H9 (cell line): ENCODE results near the gene CCDC180. TPM values are rescaled to one million over a fixed set of nuclear protein-coding genes. Genes with fewer than 3 reads are reported as not detected.

ENCODE experiments used
- DNase-seq: peaks from one replicate; pipeline ENCODE4 v3.0.0-alpha.2; 2017
- H2AFZ ChIP-seq: one replicate; pipeline ENCODE4 v1.6.1; 2013; ENCODE audit warnings: mild to moderate bottlenecking, low read length, control low read depth, moderate library complexity
- H2AK5ac ChIP-seq: 2 replicates; pipeline ENCODE4 v1.6.1; 2013; ENCODE audit warnings: low read length, control low read depth, mixed read lengths; ENCODE audit not compliant: insufficient read length
- H2BK120ac ChIP-seq: one replicate; pipeline ENCODE4 v1.6.1; 2013; ENCODE audit warnings: low read depth, mild to moderate bottlenecking, low read length, control low read depth, inconsistent platforms; ENCODE audit not compliant: poor library complexity, severe bottlenecking
- H2BK12ac ChIP-seq: 2 replicates; pipeline ENCODE4 v1.6.1; 2013; ENCODE audit warnings: low read length, control low read depth, mixed read lengths, low read depth; ENCODE audit not compliant: insufficient read length
- H2BK15ac ChIP-seq: 2 replicates; pipeline ENCODE4 v1.6.1; 2013; ENCODE audit warnings: low read depth, low read length, control low read depth
- H2BK20ac ChIP-seq: one replicate; pipeline ENCODE4 v1.6.1; 2013; ENCODE audit warnings: low read depth, mild to moderate bottlenecking, low read length, control low read depth, inconsistent platforms; ENCODE audit not compliant: poor library complexity, severe bottlenecking
- H2BK5ac ChIP-seq: 2 replicates; pipeline ENCODE4 v1.6.1; 2013; ENCODE audit warnings: low read length, control low read depth, mixed read lengths; ENCODE audit not compliant: insufficient read length
- H3K14ac ChIP-seq: 2 replicates; pipeline ENCODE4 v1.6.1; 2013; ENCODE audit warnings: low read length, control low read depth; ENCODE audit not compliant: insufficient read depth
- H3K18ac ChIP-seq: 2 replicates; pipeline ENCODE4 v1.6.1; 2013; ENCODE audit warnings: low read depth, mild to moderate bottlenecking, mixed read lengths, low read length, control low read depth; ENCODE audit not compliant: insufficient read length
- H3K23ac ChIP-seq: 2 replicates; pipeline ENCODE4 v1.6.1; 2013; ENCODE audit warnings: low read length, control low read depth, mixed read lengths, low read depth; ENCODE audit not compliant: insufficient read length
- H3K23me2 ChIP-seq: 2 replicates; pipeline ENCODE4 v1.6.1; 2013; ENCODE audit warnings: low read depth, mild to moderate bottlenecking, mixed read lengths, low read length, control low read depth; ENCODE audit not compliant: insufficient read length, poor library complexity, severe bottlenecking
- H3K27ac ChIP-seq: 2 replicates; pipeline ENCODE4 v1.5.1; 2013; ENCODE audit warnings: low read length, control low read depth, mixed read lengths, low read depth; ENCODE audit not compliant: insufficient read length
- H3K27me3 ChIP-seq: 2 replicates; pipeline ENCODE4 v1.6.1; 2013; ENCODE audit warnings: low read length, control low read depth, inconsistent platforms; ENCODE audit not compliant: insufficient read depth
- H3K4ac ChIP-seq: 2 replicates; pipeline ENCODE4 v1.6.1; 2013; ENCODE audit warnings: low read depth, mild to moderate bottlenecking, control low read depth, inconsistent platforms, low read length, moderate library complexity
- H3K4me1 ChIP-seq: 2 replicates; pipeline ENCODE4 v1.6.1; 2013; ENCODE audit warnings: low read length, control low read depth, inconsistent platforms; ENCODE audit not compliant: insufficient read depth
- H3K4me2 ChIP-seq: 2 replicates; pipeline ENCODE4 v1.6.1; 2013; ENCODE audit warnings: low read length, control low read depth, mixed read lengths; ENCODE audit not compliant: insufficient read length, insufficient read depth
- H3K56ac ChIP-seq: 2 replicates; pipeline ENCODE4 v1.6.1; 2013; ENCODE audit warnings: low read depth, mild to moderate bottlenecking, mixed read lengths, low read length, control low read depth; ENCODE audit not compliant: insufficient read length
- H3K79me1 ChIP-seq: 2 replicates; pipeline ENCODE4 v1.6.1; 2013; ENCODE audit warnings: low read depth, mild to moderate bottlenecking, moderate library complexity, low read length, control low read depth, inconsistent platforms; ENCODE audit not compliant: insufficient read depth, poor library complexity, severe bottlenecking
- H3K79me2 ChIP-seq: 2 replicates; pipeline ENCODE4 v1.6.1; 2013; ENCODE audit warnings: low read length, control low read depth, inconsistent platforms; ENCODE audit not compliant: insufficient read depth
- H3K9ac ChIP-seq: 2 replicates; pipeline ENCODE4 v1.6.1; 2013; ENCODE audit warnings: low read length, control low read depth, mixed read lengths; ENCODE audit not compliant: insufficient read length; ENCODE audit errors: extremely low read depth
- H3K9me3 ChIP-seq: one replicate; pipeline ENCODE4 v1.6.1; 2013; ENCODE audit warnings: low read depth, low read length, inconsistent platforms; ENCODE audit not compliant: control insufficient read depth
- H3T11ph ChIP-seq: one replicate; pipeline ENCODE4 v1.6.1; 2013; ENCODE audit warnings: mild to moderate bottlenecking, low read length, control low read depth, inconsistent platforms
- H4K20me1 ChIP-seq: one replicate; pipeline ENCODE4 v1.6.1; 2013; ENCODE audit not compliant: control insufficient read depth, insufficient read length, insufficient read depth
- H4K5ac ChIP-seq: 2 replicates; pipeline ENCODE4 v1.6.1; 2013; ENCODE audit warnings: low read depth, mild to moderate bottlenecking, mixed read lengths, low read length, control low read depth; ENCODE audit not compliant: insufficient read length
- H4K8ac ChIP-seq: replicated peaks from 2 replicates; pipeline ENCODE4 v1.6.1; 2013; ENCODE audit warnings: low read length, control low read depth, mixed read lengths, low read depth; ENCODE audit not compliant: insufficient read length
- H4K91ac ChIP-seq: 2 replicates; pipeline ENCODE4 v1.6.1; 2013; ENCODE audit warnings: low read depth, mild to moderate bottlenecking, moderate library complexity, mixed read lengths, low read length, control low read depth; ENCODE audit not compliant: insufficient read length
- H3K27ac Mint-ChIP-seq, 3 experiments: 2 replicates in 2 of 3; 3 replicates in 1 of 3; pipeline ENCODE4 v1.8.0; 2020 to 2021; ENCODE audit warnings: mixed read lengths in 3 of 3, mild to moderate bottlenecking in 1 of 3, moderate library complexity in 1 of 3
- H3K27me3 Mint-ChIP-seq: 2 replicates; pipeline ENCODE4 v1.8.0; 2021; ENCODE audit warnings: low read depth, mild to moderate bottlenecking, moderate library complexity, mixed read lengths
- H3K36me3 Mint-ChIP-seq, 3 experiments: 2 replicates in 2 of 3; 3 replicates in 1 of 3; pipeline ENCODE4 v1.8.0; 2020 to 2021; ENCODE audit warnings: low read depth in 3 of 3, mixed read lengths in 3 of 3; ENCODE audit not compliant: insufficient read depth in 1 of 3
- H3K4me1 Mint-ChIP-seq, 2 experiments: 2 replicates each; pipeline ENCODE4 v1.8.0; 2020; ENCODE audit warnings: mixed read lengths in 2 of 2
- H3K4me3 Mint-ChIP-seq, 2 experiments: 2 replicates in 1 of 2; 3 replicates in 1 of 2; pipeline ENCODE4 v1.8.0; 2020 to 2021; ENCODE audit warnings: mild to moderate bottlenecking in 2 of 2, mixed read lengths in 2 of 2, moderate library complexity in 1 of 2
- H3K9me3 Mint-ChIP-seq, 2 experiments: 2 replicates in 1 of 2; 3 replicates in 1 of 2; pipeline ENCODE4 v1.8.0; 2020; ENCODE audit warnings: mild to moderate bottlenecking in 2 of 2, mixed read lengths in 2 of 2, moderate library complexity in 1 of 2
- CTCF ChIP-seq: fragments of 200-600 bp; sonication (generic); conservative IDR thresholded peaks from 3 replicates; pipeline ENCODE4 v1.8.0; 2021; ENCODE audit warnings: antibody characterized with exemption, mild to moderate bottlenecking
- WGBS: extraction: QIAGEN DNeasy Blood & Tissue Kit; methylation state at CpG from one replicate; pipeline ENCODE4 v1.1.7; 2013; ENCODE audit warnings: missing lambda C conversion rate, low lambda C conversion rate, mixed read lengths; ENCODE audit not compliant: insufficient read length; ENCODE audit errors: extremely low coverage; 5-methylcytosine and 5-hydroxymethylcytosine counted together
- total RNA-seq: library from RNA; stranded (reverse); gene quantifications from 2 replicates; pipeline ENCODE4 v1.2.1, GENCODE V29; 2021

The CCDC180 gene
- total RNA-seq, 1 experiment from 2014 or later = 5.9 TPM

- Mint-ChIP-seq H3K27ac (no peak overlapping the region), H3K9me3 (peaks cover 6 to 20% of the 10 kb centered on the region in 2 experiments; a peak in 4 of 5 replicates), H3K36me3 (peaks cover 4 to 28% (median 10%) of the 10 kb centered on the region in 3 experiments; a peak in 4 of 7 replicates), H3K27me3 (0 out of 2 replicates have a peak, but pooled peaks cover 1% of the 10 kb centered on the region), H3K4me3 (no peak overlapping the region), H3K4me1 (peaks cover 7 to 11% of the 10 kb centered on the region in 2 experiments)
- H2BK15ac ChIP-seq = no peak overlapping the region
- no peak overlapping the region for H3K4ac ChIP-seq
- H3K18ac ChIP-seq = no peak overlapping the region
- no peak overlapping the region for H2BK12ac ChIP-seq
- H3K27ac ChIP-seq = no peak overlapping the region
- H4K5ac ChIP-seq = no peak overlapping the region
- no peaks in the 10 kb centered on the region for H3K79me2 ChIP-seq
- no peak overlapping the region for H2AFZ ChIP-seq
- no peak overlapping the region for H4K8ac ChIP-seq
- H4K20me1 ChIP-seq = no peaks in the 10 kb centered on the region
- H2BK120ac ChIP-seq = no peak overlapping the region
- no peak overlapping the region for H3K9ac ChIP-seq
- no peak for DNase-seq
- H2BK20ac ChIP-seq = no peak overlapping the region
- H3K9me3 ChIP-seq = no peaks in the 10 kb centered on the region
- H3K4me2 ChIP-seq = no peak overlapping the region
- H3K4me1 ChIP-seq = no peaks in the 10 kb centered on the region
- no peak overlapping the region for H4K91ac ChIP-seq
- no peak overlapping the region for H2BK5ac ChIP-seq
- H3K27me3 ChIP-seq = no peaks in the 10 kb centered on the region
- no peak overlapping the region for H3K56ac ChIP-seq
- no peak overlapping the region for H2AK5ac ChIP-seq
- no peak overlapping the region for H3K23ac ChIP-seq
- no peaks in the 10 kb centered on the region for H3K23me2 ChIP-seq
- TF ChIP-seq CTCF = no peak
- no peak overlapping the region for H3T11ph ChIP-seq
- no peaks in the 10 kb centered on the region for H3K79me1 ChIP-seq
- no CpG with 5 or more reads among the region's 7 CpGs for WGBS
- no peak overlapping the region for H3K14ac ChIP-seq
These were observed 1.8 kb upstream of the CCDC180 start for GRCh38 chr9:97305501-97306298.
